Measurements from ENCODE around the gene PASD1. TPM values are rescaled to one million over a fixed set of nuclear protein-coding genes. Genes with fewer than 3 reads are reported as not detected.

PASD1 gene
- polyA plus RNA-seq, 1 of the 3 experiments (the other 2 are of a cell fraction): 0.03 TPM

DNA sequence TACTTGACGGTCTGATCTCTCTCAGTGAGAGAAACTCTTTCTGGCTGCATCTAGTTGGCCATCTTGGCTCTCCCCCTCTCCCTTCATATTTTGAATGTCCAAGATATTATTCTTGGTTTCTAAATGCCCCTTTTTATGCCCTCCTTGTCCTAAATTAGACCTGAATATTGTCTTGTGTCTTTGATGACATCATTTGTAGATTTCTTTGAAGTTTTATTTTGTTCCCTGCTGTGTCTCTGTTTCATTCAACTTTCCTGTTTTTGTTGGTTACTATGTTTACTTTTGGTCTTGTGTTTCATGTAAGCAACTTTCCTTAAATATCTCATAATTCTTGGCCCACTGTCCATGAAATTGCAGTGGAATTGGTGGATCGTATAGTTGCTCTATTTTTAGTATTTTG is 46.1 kb upstream of the PASD1 start:
- POLR2A ChIA-PET: no interaction called here

More for the DNA sequence above, 46.1 kb upstream of the PASD1 start:
- TF ChIP-seq EZH2phosphoT487 (IDR thresholded peaks at IDR 0.05; ENCODE audit: borderline replicate concordance, low read depth) (no peak), FOXM1 (IDR thresholded peaks at IDR 0.05; ENCODE audit: low read depth) (no peak), RFX5 (IDR thresholded peaks at IDR 0.05; ENCODE audit: low read length) (no peak), FOSL2 (IDR thresholded peaks at IDR 0.05; ENCODE audit: borderline replicate concordance, low read depth) (no peak), REST (IDR thresholded peaks at IDR 0.05; ENCODE audit: low read depth, low read length) (no peak), ELF1 (IDR thresholded peaks at IDR 0.05) (no peak), USF1 (IDR thresholded peaks at IDR 0.05; ENCODE audit: borderline replicate concordance, low read depth) (no peak), RXRA (IDR thresholded peaks at IDR 0.05; ENCODE audit: borderline replicate concordance, low read depth) (no peak), RAD21 (IDR thresholded peaks at IDR 0.05; ENCODE audit: low read length) (no peak), GATA2 (CRISPR knock-in tag; IDR thresholded peaks at IDR 0.05) (no peak), EP300 (IDR thresholded peaks at IDR 0.05; ENCODE audit: borderline replicate concordance in 1 of 2, low read depth in 1 of 2, low read length in 1 of 2) (no peak), PBX3 (IDR thresholded peaks at IDR 0.05) (no peak), YY1 (IDR thresholded peaks at IDR 0.05; ENCODE audit: low read depth) (no peak), JUND (IDR thresholded peaks at IDR 0.05) (no peak), SIN3A (IDR thresholded peaks at IDR 0.05; ENCODE audit: borderline replicate concordance, low read depth, low read length) (no peak)
- TF ChIP-seq, protein P1, sequence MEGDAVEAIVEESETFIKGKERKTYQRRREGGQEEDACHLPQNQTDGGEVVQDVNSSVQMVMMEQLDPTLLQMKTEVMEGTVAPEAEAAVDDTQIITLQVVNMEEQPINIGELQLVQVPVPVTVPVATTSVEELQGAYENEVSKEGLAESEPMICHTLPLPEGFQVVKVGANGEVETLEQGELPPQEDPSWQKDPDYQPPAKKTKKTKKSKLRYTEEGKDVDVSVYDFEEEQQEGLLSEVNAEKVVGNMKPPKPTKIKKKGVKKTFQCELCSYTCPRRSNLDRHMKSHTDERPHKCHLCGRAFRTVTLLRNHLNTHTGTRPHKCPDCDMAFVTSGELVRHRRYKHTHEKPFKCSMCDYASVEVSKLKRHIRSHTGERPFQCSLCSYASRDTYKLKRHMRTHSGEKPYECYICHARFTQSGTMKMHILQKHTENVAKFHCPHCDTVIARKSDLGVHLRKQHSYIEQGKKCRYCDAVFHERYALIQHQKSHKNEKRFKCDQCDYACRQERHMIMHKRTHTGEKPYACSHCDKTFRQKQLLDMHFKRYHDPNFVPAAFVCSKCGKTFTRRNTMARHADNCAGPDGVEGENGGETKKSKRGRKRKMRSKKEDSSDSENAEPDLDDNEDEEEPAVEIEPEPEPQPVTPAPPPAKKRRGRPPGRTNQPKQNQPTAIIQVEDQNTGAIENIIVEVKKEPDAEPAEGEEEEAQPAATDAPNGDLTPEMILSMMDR (IDR thresholded peaks at IDR 0.05): no peak
- TF ChIP-seq, protein P2, sequence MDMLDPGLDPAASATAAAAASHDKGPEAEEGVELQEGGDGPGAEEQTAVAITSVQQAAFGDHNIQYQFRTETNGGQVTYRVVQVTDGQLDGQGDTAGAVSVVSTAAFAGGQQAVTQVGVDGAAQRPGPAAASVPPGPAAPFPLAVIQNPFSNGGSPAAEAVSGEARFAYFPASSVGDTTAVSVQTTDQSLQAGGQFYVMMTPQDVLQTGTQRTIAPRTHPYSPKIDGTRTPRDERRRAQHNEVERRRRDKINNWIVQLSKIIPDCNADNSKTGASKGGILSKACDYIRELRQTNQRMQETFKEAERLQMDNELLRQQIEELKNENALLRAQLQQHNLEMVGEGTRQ (IDR thresholded peaks at IDR 0.05; ENCODE audit: borderline replicate concordance, low read depth, low read length): no peak
- TF ChIP-seq, protein P3, sequence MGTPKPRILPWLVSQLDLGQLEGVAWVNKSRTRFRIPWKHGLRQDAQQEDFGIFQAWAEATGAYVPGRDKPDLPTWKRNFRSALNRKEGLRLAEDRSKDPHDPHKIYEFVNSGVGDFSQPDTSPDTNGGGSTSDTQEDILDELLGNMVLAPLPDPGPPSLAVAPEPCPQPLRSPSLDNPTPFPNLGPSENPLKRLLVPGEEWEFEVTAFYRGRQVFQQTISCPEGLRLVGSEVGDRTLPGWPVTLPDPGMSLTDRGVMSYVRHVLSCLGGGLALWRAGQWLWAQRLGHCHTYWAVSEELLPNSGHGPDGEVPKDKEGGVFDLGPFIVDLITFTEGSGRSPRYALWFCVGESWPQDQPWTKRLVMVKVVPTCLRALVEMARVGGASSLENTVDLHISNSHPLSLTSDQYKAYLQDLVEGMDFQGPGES (IDR thresholded peaks at IDR 0.05; ENCODE audit: low read depth, low read length): no peak
- H4K20me1 ChIP-seq (ENCODE audit: insufficient read depth): no peaks in the 10 kb centered on the region
- H3K9me3 ChIP-seq: no peaks in the 10 kb centered on the region
- no peak overlapping the region for H3K27ac ChIP-seq (ENCODE audit: low read depth in 2 of 2, low read length in 1 of 2)
- H3K9ac ChIP-seq: no peak overlapping the region
- CTCF ChIA-PET: no interaction called here
- no peak for DNase-seq
- no peaks in the 10 kb centered on the region; the same call in 1 of the 2 replicates for H3K27me3 ChIP-seq (ENCODE audit: insufficient read depth)
- H3K79me2 ChIP-seq (ENCODE audit: insufficient read depth): no peaks in the 10 kb centered on the region
- H3K9me2 ChIP-seq: no peaks in the 10 kb centered on the region
- H2AFZ ChIP-seq (ENCODE audit: low read depth): no peak overlapping the region
- no peaks in the 10 kb centered on the region for H3K4me1 ChIP-seq (ENCODE audit: control insufficient read depth in 1 of 2, insufficient read depth in 2 of 2, low read depth in 1 of 2, low read length in 1 of 2)
- 3% methylated on average over 2 of the region's 2 CpGs for WGBS (ENCODE audit: low lambda C conversion rate)
- no peaks in the 10 kb centered on the region for H3F3A ChIP-seq (replicated peaks; ENCODE audit: insufficient read depth)
- no peak overlapping the region for H3K4me2 ChIP-seq
- no peak overlapping the region for H3K4me3 ChIP-seq (ENCODE audit: low read depth in 2 of 2, low read length in 1 of 2)
- H3K36me3 ChIP-seq (replicated peaks in 1 of 2; ENCODE audit: control insufficient read depth in 1 of 2, insufficient read depth in 2 of 2, low read length in 1 of 2): no peaks in the 10 kb centered on the region

Measured in SK-N-SH (cell line).